ENCODE results near the gene DFFB.
A peak's percentile ranks its signal among the peaks of the same experiment; 100 is the strongest.

The DFFB gene

GRCh38 chr1:3869751-3870301 is 12.6 kb downstream of the DFFB start:
- peak; percentile 18 for DNase-seq (ENCODE audit: low read depth)
- TF ChIP-seq, protein P1, sequence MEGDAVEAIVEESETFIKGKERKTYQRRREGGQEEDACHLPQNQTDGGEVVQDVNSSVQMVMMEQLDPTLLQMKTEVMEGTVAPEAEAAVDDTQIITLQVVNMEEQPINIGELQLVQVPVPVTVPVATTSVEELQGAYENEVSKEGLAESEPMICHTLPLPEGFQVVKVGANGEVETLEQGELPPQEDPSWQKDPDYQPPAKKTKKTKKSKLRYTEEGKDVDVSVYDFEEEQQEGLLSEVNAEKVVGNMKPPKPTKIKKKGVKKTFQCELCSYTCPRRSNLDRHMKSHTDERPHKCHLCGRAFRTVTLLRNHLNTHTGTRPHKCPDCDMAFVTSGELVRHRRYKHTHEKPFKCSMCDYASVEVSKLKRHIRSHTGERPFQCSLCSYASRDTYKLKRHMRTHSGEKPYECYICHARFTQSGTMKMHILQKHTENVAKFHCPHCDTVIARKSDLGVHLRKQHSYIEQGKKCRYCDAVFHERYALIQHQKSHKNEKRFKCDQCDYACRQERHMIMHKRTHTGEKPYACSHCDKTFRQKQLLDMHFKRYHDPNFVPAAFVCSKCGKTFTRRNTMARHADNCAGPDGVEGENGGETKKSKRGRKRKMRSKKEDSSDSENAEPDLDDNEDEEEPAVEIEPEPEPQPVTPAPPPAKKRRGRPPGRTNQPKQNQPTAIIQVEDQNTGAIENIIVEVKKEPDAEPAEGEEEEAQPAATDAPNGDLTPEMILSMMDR (IDR thresholded peaks at IDR 0.05; ENCODE audit: insufficient read depth, low read depth, low read length, missing control alignments): no peak

DNA sequence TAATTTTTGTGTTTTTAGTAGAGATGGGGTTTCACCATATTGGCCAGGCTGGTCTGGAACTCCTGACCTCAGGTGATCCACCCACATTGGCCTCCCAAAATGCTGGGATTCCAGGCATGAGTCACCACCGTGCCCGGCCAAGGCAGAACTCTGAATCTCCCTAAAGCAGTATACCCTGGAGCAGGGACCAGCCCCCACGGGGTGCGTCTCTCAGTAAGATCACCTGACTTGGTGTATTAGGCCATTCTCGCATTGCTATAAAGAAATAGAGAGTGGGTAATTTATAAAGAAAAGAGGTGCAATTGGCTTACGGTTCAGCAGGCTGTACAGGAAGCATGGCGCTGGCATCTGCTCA is 14.2 kb downstream of the DFFB start:
- TF ChIP-seq, protein P1 (IDR thresholded peaks at IDR 0.05; ENCODE audit: insufficient read depth, low read depth, low read length, missing control alignments): no peak
- no peak overlapping the region for H3K4me3 ChIP-seq (ENCODE audit: low read depth, low read length)
- DNase-seq (ENCODE audit: low read depth): no peak

More at GRCh38 chr1:3869751-3870301, 12.6 kb downstream of the DFFB start:
- H3K4me3 ChIP-seq (ENCODE audit: low read depth, low read length): no peak overlapping the region

DNA sequence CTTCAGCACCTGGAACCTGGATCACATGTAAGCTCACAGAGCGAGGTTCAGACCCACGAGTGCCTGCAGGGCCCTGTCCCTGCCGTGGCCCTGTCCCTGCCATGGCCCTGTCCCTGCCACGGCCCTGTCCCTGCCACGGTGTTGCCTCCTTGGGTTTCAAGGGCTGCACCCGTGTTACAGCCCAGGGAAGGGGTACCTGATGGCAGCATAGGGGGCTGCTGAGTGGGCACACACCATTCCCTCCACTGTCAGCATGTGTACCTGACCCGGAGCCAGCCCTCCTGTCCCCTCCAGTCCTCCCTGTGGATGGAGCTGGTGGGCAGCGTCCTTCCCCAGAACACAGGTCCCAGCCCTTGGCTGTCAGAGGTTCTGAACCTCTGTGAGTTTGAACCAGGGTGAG is 15.3 kb downstream of the DFFB start:
- DNase-seq (ENCODE audit: low read depth): no peak
- TF ChIP-seq, protein P1 (IDR thresholded peaks at IDR 0.05; ENCODE audit: insufficient read depth, low read depth, low read length, missing control alignments): no peak
- H3K4me3 ChIP-seq (ENCODE audit: low read depth, low read length): no peak overlapping the region

- no peak overlapping the region for H3K4me3 ChIP-seq (ENCODE audit: low read depth, low read length)
- TF ChIP-seq, protein P1 (IDR thresholded peaks at IDR 0.05; ENCODE audit: insufficient read depth, low read depth, low read length, missing control alignments): no peak
- DNase-seq (ENCODE audit: low read depth): no peak
Measured at GRCh38 chr1:3874736-3875135, 17.5 kb downstream of the DFFB start.

DNA sequence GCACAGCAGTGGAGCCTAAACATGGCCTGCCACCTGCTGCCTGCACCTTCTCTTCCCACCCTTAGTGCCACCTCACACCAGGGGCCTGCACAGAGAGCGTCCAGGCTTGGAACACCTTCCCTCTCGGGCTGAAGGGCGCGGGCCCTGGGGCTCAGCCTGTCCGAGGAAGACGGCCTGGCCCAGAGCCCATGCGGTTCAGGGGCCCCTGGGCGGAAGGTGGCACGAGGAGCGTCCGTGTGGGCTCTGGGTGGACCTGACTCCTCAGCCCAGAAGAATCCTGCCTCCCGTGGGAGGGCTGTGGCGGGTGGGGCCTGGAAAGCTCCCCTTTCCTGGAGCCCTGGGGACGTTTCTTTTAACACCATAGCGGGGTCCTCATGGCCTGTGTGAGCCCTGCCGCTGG is 19.4 kb downstream of the DFFB start:
- TF ChIP-seq, protein P1 (IDR thresholded peaks at IDR 0.05; ENCODE audit: insufficient read depth, low read depth, low read length, missing control alignments): no peak
- H3K4me3 ChIP-seq (ENCODE audit: low read depth, low read length): no peak overlapping the region
- no peak for DNase-seq (ENCODE audit: low read depth)

- no peak for DNase-seq (ENCODE audit: low read depth)
- H3K4me3 ChIP-seq (ENCODE audit: low read depth, low read length): no peak overlapping the region
- TF ChIP-seq, protein P1 (IDR thresholded peaks at IDR 0.05; ENCODE audit: insufficient read depth, low read depth, low read length, missing control alignments): no peak
Measured at GRCh38 chr1:3879099-3879498, 21.8 kb downstream of the DFFB start.

GRCh38 chr1:3879787-3880428 is 22.6 kb downstream of the DFFB start:
- TF ChIP-seq, protein P1 (IDR thresholded peaks at IDR 0.05; ENCODE audit: insufficient read depth, low read depth, low read length, missing control alignments): no peak
- DNase-seq (ENCODE audit: low read depth): no peak
- no peak overlapping the region for H3K4me3 ChIP-seq (ENCODE audit: low read depth, low read length)

Data from GM12865 (cell line).